Stomach smooth muscle (tissue), 2 donors: Measurements from ENCODE around the gene NPDC1.
A peak's percentile ranks its signal among the peaks of the same experiment; 100 is the strongest.

Experiments
- H3K27ac ChIP-seq: one replicate; pipeline ENCODE4 v1.7.0; 2013; ENCODE audit warnings: mild to moderate bottlenecking, low read length, inconsistent platforms
- H3K27me3 ChIP-seq, 2 donors: one replicate each; pipeline ENCODE4 v1.7.0; 2013; ENCODE audit warnings: low read length in 2 of 2; ENCODE audit not compliant: insufficient read depth in 2 of 2, control insufficient read depth in 1 of 2
- H3K36me3 ChIP-seq, 2 donors: one replicate each; pipeline ENCODE4 v1.7.0; 2013; ENCODE audit warnings: low read length in 2 of 2; ENCODE audit not compliant: control insufficient read depth in 2 of 2, insufficient read depth in 2 of 2
- H3K4me1 ChIP-seq: one replicate; pipeline ENCODE4 v1.7.0; 2013; ENCODE audit warnings: low read length; ENCODE audit not compliant: control insufficient read depth, insufficient read depth
- H3K4me3 ChIP-seq, 2 donors: one replicate each; pipeline ENCODE4 v1.7.0; 2013; ENCODE audit warnings: low read length in 2 of 2
- H3K9ac ChIP-seq, 2 donors: one replicate each; pipeline ENCODE4 v1.7.0; 2013; ENCODE audit warnings: low read length in 2 of 2, mild to moderate bottlenecking in 1 of 2
- H3K9me3 ChIP-seq, 2 donors: one replicate each; pipeline ENCODE4 v1.7.0; 2013; ENCODE audit warnings: low read length in 2 of 2; ENCODE audit not compliant: control insufficient read depth in 2 of 2
- donor health status: healthy.
- donor health status: Pancreatic carcinoma.

NPDC1 gene

DNA sequence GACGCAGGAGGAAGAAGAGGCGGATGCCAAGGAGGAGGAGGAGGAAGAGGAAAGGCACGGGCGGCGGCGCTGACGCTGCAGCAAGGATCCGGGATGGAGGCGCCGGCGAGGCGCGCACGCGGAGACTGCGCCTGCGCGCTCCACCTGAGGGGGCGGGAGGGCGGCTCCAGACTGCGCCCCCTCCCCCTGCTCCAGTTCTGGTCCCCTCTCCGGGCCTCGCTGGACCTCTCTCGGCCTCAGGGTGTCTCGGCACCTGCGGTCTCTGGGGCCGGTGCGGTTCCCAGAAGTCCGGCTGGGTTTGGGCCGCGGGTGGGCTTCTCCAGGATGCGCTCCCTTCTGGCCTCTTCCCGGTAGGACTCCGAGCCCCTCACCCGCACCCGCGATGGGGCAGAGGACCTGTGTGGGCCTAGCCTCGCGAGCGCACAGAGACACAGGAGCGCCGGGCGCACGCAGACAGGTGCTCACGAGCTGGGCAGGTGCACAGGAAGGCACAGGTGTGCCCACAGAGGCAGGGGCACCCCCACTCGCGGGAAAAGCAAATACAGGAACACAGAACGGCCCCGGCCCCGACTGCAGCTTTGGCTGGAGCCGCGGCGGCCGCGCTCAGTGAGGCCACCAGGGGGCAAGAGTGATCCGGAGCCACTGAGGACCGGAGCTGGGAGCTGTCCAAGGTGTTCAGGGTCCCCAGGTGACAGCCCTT, at the start of gene NPDC1:
Gene NPDC1 (minus strand): TSS at position 90 of the 700 bp plus-strand sequence. CDS start 188 bp downstream, outside the sequence.
- peak within 1 kb of the TSS; percentile 24 for H3K27ac ChIP-seq

GRCh38 chr9:137089232-137089947, 43.4 kb upstream of the NPDC1 start:
- no peak overlapping the region for H3K4me3 ChIP-seq
- H3K4me1 ChIP-seq, result peaks cover 14% of the 10 kb centered on the region
- H3K9me3 ChIP-seq, result no peaks in the 10 kb centered on the region
- H3K9ac ChIP-seq, result no peak overlapping the region
- no peak overlapping the region for H3K27ac ChIP-seq
- peaks cover 4 to 12% of the 10 kb centered on the region in 2 donors for H3K36me3 ChIP-seq
- H3K27me3 ChIP-seq, result no peaks in the 10 kb centered on the region

More for the DNA sequence above, at the start of gene NPDC1:
- peak within 1 kb of the TSS; percentile 69 to 78 for H3K4me3 ChIP-seq
- H3K36me3 ChIP-seq, result no peaks in the 10 kb centered on the region
- H3K27me3 ChIP-seq, result peaks cover 31 to 39% of the 10 kb centered on the region in 2 donors
- peak within 1 kb of the TSS; percentile 59 to 66 for H3K9ac ChIP-seq
- H3K9me3 ChIP-seq, result no peaks in the 10 kb centered on the region
- peaks cover 29% of the 10 kb centered on the region for H3K4me1 ChIP-seq

- Histone ChIP-seq H3K27ac (no peak overlapping the region), H3K4me1 (peaks cover 19% of the 10 kb centered on the region), H3K27me3 (no peaks in the 10 kb centered on the region), H3K4me3 (peak overlapping the region in 1 of 2 donors; percentile 82), H3K36me3 (peaks cover 4 to 12% of the 10 kb centered on the region in 2 donors), H3K9me3 (no peaks in the 10 kb centered on the region), H3K9ac (no peak overlapping the region)
These were observed 42.1 kb upstream of the NPDC1 start for GRCh38 chr9:137088121-137088520.

- peak overlapping the region; percentile 82 for H3K4me3 ChIP-seq
- H3K4me1 ChIP-seq, result peaks cover 19% of the 10 kb centered on the region
- H3K9ac ChIP-seq, result peak overlapping the region; percentile 68 to 75
- peak overlapping the region; percentile 82 for H3K27ac ChIP-seq
- H3K36me3 ChIP-seq, result peaks cover 4 to 9% of the 10 kb centered on the region in 2 donors
- H3K27me3 ChIP-seq, result no peaks in the 10 kb centered on the region
- no peaks in the 10 kb centered on the region for H3K9me3 ChIP-seq
These were observed 41.5 kb upstream of the NPDC1 start for GRCh38 chr9:137087409-137087925.

DNA sequence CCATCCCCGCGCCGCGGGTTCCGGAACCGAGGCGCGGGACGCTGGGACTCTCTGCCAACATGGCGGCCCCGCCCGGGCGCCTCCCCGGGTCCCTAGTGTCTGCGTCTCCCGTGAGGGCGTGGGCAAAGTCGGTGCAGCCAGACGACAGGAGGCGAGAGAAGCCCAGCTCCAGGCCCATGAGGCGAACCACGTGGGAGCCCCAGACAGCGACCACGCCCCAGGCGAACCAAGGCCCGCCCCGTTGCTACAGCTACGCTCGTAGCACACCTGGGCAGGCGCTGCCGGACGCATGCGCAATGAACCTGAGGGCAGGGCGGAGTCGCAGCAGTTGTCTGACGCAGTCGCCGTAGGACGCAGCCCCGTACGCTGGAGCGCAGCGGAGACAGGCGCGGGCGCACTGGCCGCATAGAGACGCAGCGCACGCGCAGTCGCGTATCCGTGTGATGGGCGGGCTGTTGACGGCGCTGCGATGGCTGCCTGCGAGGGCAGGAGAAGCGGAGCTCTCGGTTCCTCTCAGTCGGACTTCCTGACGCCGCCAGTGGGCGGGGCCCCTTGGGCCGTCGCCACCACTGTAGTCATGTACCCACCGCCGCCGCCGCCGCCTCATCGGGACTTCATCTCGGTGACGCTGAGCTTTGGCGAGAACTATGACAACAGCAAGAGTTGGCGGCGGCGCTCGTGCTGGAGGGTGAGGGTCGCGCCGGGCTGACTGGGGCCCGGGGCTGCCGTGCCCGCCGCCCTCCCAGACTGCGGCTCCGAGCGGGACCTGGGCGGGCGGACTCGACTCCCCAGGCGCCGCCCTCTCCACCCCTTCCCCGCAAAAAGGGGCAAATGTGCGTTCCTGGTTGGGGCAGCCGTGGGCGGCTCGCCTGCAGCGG, 40.8 kb upstream of the NPDC1 start, which contains the start of gene MAN1B1:
Gene MAN1B1 (plus strand): TSS at position 455 of the 878 bp plus-strand sequence. CDS start 15 bp downstream, at position 470.
- peak within 1 kb of the TSS; percentile 82 for H3K27ac ChIP-seq
- H3K36me3 ChIP-seq, result peaks cover 4 to 10% of the 10 kb centered on the region in 2 donors
- peaks cover 0 to 4% of the 10 kb centered on the region in 2 donors for H3K27me3 ChIP-seq
- peak within 1 kb of the TSS; percentile 69 to 75 for H3K9ac ChIP-seq
- H3K4me3 ChIP-seq, result peak within 1 kb of the TSS; percentile 82
- peaks cover 19% of the 10 kb centered on the region for H3K4me1 ChIP-seq
- H3K9me3 ChIP-seq, result no peaks in the 10 kb centered on the region

DNA sequence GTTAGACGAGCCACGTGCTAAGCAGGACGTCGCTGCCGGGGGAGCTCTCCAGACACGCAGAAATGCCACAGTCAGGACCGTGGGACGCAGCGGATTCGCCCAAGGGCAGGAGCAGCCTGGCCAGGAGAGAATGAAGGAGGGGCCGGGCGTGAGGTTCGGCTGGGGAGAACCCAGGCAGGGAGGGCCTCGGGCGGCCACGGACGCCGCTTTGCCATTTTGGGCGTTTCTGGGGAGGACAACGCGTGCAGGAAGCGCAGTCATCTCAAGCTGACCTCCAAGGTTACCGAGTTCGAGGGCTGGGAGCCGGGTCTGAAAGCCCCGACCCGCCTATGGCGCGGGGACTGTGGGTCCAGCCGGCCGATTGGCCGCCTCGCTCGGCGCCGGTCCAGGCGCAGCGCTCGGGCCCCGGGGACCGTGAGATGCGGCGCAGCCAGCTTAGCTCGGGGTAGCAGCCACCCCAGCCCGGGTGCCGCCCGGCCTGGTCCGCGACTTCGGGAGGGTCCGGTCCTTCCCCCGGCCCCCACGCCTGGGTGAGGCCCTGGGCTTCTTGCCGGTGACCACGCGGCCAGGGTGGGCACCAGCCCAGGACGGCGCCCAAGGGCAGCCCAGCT, 40.0 kb upstream of the NPDC1 start:
- Histone ChIP-seq H3K27me3 (peaks cover 0 to 4% of the 10 kb centered on the region in 2 donors), H3K9me3 (no peaks in the 10 kb centered on the region), H3K4me1 (peaks cover 19% of the 10 kb centered on the region), H3K27ac (peak overlapping the region; percentile 82), H3K4me3 (peak overlapping the region; percentile 82), H3K9ac (peak overlapping the region; percentile 69 to 75), H3K36me3 (peaks cover 4 to 10% of the 10 kb centered on the region in 2 donors)

GRCh38 chr9:137084526-137084925, 38.5 kb upstream of the NPDC1 start:
- peaks cover 4% of the 10 kb centered on the region in 2 donors for H3K36me3 ChIP-seq
- H3K27ac ChIP-seq, result no peak overlapping the region

GRCh38 chr9:137083394-137084004, 37.5 kb upstream of the NPDC1 start:
- Histone ChIP-seq H3K4me1 (peaks cover 22% of the 10 kb centered on the region), H3K9me3 (no peaks in the 10 kb centered on the region), H3K36me3 (peaks cover 0 to 6% of the 10 kb centered on the region in 2 donors), H3K27me3 (peaks cover 14 to 26% of the 10 kb centered on the region in 2 donors), H3K4me3 (no peak overlapping the region), H3K9ac (no peak overlapping the region), H3K27ac (no peak overlapping the region)

More at GRCh38 chr9:137084526-137084925, 38.5 kb upstream of the NPDC1 start:
- Histone ChIP-seq H3K9me3 (no peaks in the 10 kb centered on the region), H3K9ac (no peak overlapping the region), H3K4me3 (no peak overlapping the region), H3K27me3 (peaks cover 7 to 15% of the 10 kb centered on the region in 2 donors), H3K4me1 (peaks cover 19% of the 10 kb centered on the region)

- peaks cover 28% of the 10 kb centered on the region for H3K4me1 ChIP-seq
- no peak overlapping the region for H3K9ac ChIP-seq
- no peak overlapping the region for H3K27ac ChIP-seq
These were observed 36.9 kb upstream of the NPDC1 start for GRCh38 chr9:137082925-137083290.

More at GRCh38 chr9:137082925-137083290, 36.9 kb upstream of the NPDC1 start:
- H3K36me3 ChIP-seq, result peaks cover 0 to 6% of the 10 kb centered on the region in 2 donors
- H3K9me3 ChIP-seq, result no peaks in the 10 kb centered on the region
- peaks cover 14 to 31% of the 10 kb centered on the region in 2 donors for H3K27me3 ChIP-seq
- H3K4me3 ChIP-seq, result no peak overlapping the region
